HCEC 1CT (cell line): ENCODE measurements around the gene CUEDC2.
A peak's percentile ranks its signal among the peaks of the same experiment; 100 is the strongest.

Source experiments
- DNase-seq: peaks from one replicate; pipeline ENCODE4 v3.0.0-alpha.2; 2017

CUEDC2 gene

GRCh38 chr10:102408728-102409603, 23.4 kb downstream of the CUEDC2 start:
- DNase-seq = no peak

GRCh38 chr10:102408131-102408727, 24.1 kb downstream of the CUEDC2 start:
- no peak for DNase-seq

- DNase-seq = no peak
Measured at GRCh38 chr10:102407425-102408130, 24.8 kb downstream of the CUEDC2 start.

GRCh38 chr10:102406815-102407214, 25.6 kb downstream of the CUEDC2 start:
- DNase-seq = no peak

- DNase-seq = no peak
Measured at GRCh38 chr10:102405632-102406031, 26.7 kb downstream of the CUEDC2 start.

- DNase-seq = no peak
Measured at GRCh38 chr10:102405108-102405571, 27.2 kb downstream of the CUEDC2 start.

GRCh38 chr10:102404361-102405107, 27.8 kb downstream of the CUEDC2 start:
- no peak for DNase-seq

- no peak for DNase-seq
Measured at GRCh38 chr10:102403115-102403514, 29.3 kb downstream of the CUEDC2 start.

GRCh38 chr10:102402512-102402896, 29.9 kb downstream of the CUEDC2 start:
- no peak for DNase-seq

GRCh38 chr10:102401735-102402511, 30.5 kb downstream of the CUEDC2 start:
- peak; percentile 58 for DNase-seq

- no peak for DNase-seq
Measured at GRCh38 chr10:102401342-102401654, 31.1 kb downstream of the CUEDC2 start.

GRCh38 chr10:102400598-102401341, 31.6 kb downstream of the CUEDC2 start:
- DNase-seq = no peak

- no peak for DNase-seq
Measured at GRCh38 chr10:102400076-102400475, 32.3 kb downstream of the CUEDC2 start.

- peak; percentile 86 for DNase-seq
Measured at GRCh38 chr10:102399217-102400021, 33.0 kb downstream of the CUEDC2 start.

- no peak for DNase-seq
Measured at GRCh38 chr10:102398172-102399020, 34.0 kb downstream of the CUEDC2 start.

GRCh38 chr10:102397222-102398171, 34.9 kb downstream of the CUEDC2 start:
- no peak for DNase-seq

- DNase-seq = no peak
Measured at GRCh38 chr10:102396730-102397151, 35.6 kb downstream of the CUEDC2 start.

- no peak for DNase-seq
Measured at GRCh38 chr10:102396317-102396650, 36.1 kb downstream of the CUEDC2 start.
